ENCODE measurements around the gene TIGAR. TPM values are rescaled to one million over a fixed set of nuclear protein-coding genes. Genes with fewer than 3 reads are reported as not detected.

Gene TIGAR
- total and polyA plus RNA-seq, 2 donors (not counting 1 experiment from before 2014, with no cell fraction given) = 15.3 to 19.5 TPM

DNA sequence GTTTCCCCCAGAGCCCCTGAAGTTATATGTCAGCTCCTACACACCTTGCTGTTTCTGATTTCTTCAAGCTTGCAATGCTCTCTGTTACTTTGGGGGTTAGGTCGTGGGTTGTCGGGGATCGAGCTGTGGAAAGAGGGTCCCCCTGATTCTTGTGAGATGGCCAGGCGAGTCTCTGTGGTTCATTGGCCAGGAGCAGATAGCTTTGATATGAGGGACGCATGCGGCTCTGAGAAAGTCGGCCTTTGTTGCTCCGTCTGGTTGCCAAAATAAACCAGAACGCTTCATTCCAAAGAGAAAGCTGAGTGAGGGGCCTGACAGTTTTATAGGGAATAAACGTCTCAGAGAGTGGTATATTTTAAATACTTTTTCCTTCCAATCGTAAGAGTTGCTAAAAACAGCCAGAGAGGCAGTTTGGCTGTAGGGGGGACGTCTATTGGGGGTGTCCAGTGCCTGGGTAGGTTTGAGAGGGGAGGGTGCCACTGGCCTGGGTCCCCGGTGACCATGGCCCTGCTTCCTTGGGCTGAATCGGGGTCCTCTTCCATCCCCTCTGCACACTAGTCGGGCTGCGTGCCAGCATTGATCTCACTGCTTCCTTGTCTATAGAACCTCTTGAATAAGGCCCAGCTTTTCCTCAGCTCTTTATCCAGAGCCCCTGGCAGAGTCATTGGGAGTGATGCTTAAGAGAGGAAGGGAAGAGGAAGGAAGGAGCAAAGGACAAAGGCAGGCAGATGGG lies 28.5 kb upstream of the TIGAR start:
- Histone ChIP-seq H3K9ac (ENCODE audit: insufficient read depth, low read length) (no peak overlapping the region), H4K20me1 (ENCODE audit: control insufficient read depth, extremely low read depth, insufficient read depth, low read length) (no peaks in the 10 kb centered on the region), H3K36me3 (ENCODE audit: control insufficient read depth, insufficient read depth, low read length) (no peaks in the 10 kb centered on the region), H2AFZ (ENCODE audit: low read length) (no peak overlapping the region), H3K9me3 (ENCODE audit: control insufficient read depth, insufficient read depth, low read depth, low read length) (no peaks in the 10 kb centered on the region), H3K27ac (ENCODE audit: insufficient read depth, low read length) (no peak overlapping the region), H3K4me3 (replicated peaks in 1 of 4; ENCODE audit: control extremely low read depth in 1 of 4, insufficient read depth in 1 of 4, low read depth in 3 of 4, low read length in 4 of 4) (no peak overlapping the region), H3K27me3 (ENCODE audit: control insufficient read depth, insufficient read depth, low read length) (peaks cover 8% of the 10 kb centered on the region), H3K4me1 (ENCODE audit: control insufficient read depth, extremely low read depth, insufficient read depth, low read length) (no peaks in the 10 kb centered on the region), H3K4me2 (ENCODE audit: extremely low read depth, insufficient read depth, low read length) (no peak overlapping the region), H3K79me2 (ENCODE audit: control insufficient read depth, insufficient read depth, low read length) (no peaks in the 10 kb centered on the region)
- no peak for TF ChIP-seq EZH2 (IDR thresholded peaks at IDR 0.05; ENCODE audit: low read length, missing control alignments)
- TF ChIP-seq, protein P1, sequence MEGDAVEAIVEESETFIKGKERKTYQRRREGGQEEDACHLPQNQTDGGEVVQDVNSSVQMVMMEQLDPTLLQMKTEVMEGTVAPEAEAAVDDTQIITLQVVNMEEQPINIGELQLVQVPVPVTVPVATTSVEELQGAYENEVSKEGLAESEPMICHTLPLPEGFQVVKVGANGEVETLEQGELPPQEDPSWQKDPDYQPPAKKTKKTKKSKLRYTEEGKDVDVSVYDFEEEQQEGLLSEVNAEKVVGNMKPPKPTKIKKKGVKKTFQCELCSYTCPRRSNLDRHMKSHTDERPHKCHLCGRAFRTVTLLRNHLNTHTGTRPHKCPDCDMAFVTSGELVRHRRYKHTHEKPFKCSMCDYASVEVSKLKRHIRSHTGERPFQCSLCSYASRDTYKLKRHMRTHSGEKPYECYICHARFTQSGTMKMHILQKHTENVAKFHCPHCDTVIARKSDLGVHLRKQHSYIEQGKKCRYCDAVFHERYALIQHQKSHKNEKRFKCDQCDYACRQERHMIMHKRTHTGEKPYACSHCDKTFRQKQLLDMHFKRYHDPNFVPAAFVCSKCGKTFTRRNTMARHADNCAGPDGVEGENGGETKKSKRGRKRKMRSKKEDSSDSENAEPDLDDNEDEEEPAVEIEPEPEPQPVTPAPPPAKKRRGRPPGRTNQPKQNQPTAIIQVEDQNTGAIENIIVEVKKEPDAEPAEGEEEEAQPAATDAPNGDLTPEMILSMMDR (conservative IDR thresholded peaks at IDR 0.05 in 1 of 2, IDR thresholded peaks at IDR 0.05 in 1 of 2; ENCODE audit: low read depth in 1 of 2, low read length in 2 of 2) = no peak
- no peak for DNase-seq (ENCODE audit: low read depth in 2 of 2)

DNA sequence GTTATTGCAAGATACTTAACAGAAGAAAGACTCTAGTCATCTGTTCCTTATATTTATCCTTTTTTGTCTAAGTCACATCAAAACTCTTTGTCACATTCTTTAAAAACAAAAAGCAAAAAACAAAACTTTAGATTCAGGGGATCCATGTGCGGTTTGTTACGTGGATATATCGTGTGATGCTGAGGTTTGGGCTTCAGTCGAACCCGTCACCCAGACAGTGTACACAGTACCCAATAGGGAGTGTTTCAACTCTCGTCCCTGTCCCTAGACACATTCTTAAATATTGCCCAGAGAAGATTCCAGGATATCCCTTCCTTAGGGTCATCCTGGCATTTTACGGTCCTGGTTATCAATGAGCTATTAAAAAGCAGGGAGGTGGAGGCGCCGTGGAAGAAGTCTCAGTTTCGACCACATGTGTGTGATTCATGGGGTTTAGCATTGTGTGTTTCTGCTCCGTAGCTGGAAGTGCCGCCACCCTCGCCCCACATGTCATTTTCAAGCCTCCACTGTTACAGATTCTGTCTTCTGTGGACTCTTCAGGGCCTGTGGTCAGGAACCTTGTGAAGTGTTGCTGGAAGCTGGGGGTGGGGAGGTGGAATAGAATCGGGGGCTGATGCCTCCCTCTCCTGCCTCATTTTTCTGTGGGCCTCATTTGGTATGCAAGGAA lies 27.6 kb upstream of the TIGAR start:
- no peak overlapping the region for H3K4me2 ChIP-seq (ENCODE audit: extremely low read depth, insufficient read depth, low read length)
- H3K4me3 ChIP-seq (replicated peaks in 1 of 4; ENCODE audit: control extremely low read depth in 1 of 4, insufficient read depth in 1 of 4, low read depth in 3 of 4, low read length in 4 of 4) = no peak overlapping the region
- H3K4me1 ChIP-seq (ENCODE audit: control insufficient read depth, extremely low read depth, insufficient read depth, low read length) = no peaks in the 10 kb centered on the region
- DNase-seq (ENCODE audit: low read depth in 2 of 2) = no peak
- H3K36me3 ChIP-seq (ENCODE audit: control insufficient read depth, insufficient read depth, low read length) = no peaks in the 10 kb centered on the region
- peaks cover 8% of the 10 kb centered on the region for H3K27me3 ChIP-seq (ENCODE audit: control insufficient read depth, insufficient read depth, low read length)
- TF ChIP-seq EZH2 (IDR thresholded peaks at IDR 0.05; ENCODE audit: low read length, missing control alignments) = no peak
- TF ChIP-seq, protein P1 (conservative IDR thresholded peaks at IDR 0.05 in 1 of 2, IDR thresholded peaks at IDR 0.05 in 1 of 2; ENCODE audit: low read depth in 1 of 2, low read length in 2 of 2) = no peak
- no peaks in the 10 kb centered on the region for H4K20me1 ChIP-seq (ENCODE audit: control insufficient read depth, extremely low read depth, insufficient read depth, low read length)
- no peak overlapping the region for H3K9ac ChIP-seq (ENCODE audit: insufficient read depth, low read length)
- H2AFZ ChIP-seq (ENCODE audit: low read length) = no peak overlapping the region
- no peaks in the 10 kb centered on the region for H3K79me2 ChIP-seq (ENCODE audit: control insufficient read depth, insufficient read depth, low read length)
- H3K27ac ChIP-seq (ENCODE audit: insufficient read depth, low read length) = no peak overlapping the region
- no peaks in the 10 kb centered on the region for H3K9me3 ChIP-seq (ENCODE audit: control insufficient read depth, insufficient read depth, low read depth, low read length)

DNA sequence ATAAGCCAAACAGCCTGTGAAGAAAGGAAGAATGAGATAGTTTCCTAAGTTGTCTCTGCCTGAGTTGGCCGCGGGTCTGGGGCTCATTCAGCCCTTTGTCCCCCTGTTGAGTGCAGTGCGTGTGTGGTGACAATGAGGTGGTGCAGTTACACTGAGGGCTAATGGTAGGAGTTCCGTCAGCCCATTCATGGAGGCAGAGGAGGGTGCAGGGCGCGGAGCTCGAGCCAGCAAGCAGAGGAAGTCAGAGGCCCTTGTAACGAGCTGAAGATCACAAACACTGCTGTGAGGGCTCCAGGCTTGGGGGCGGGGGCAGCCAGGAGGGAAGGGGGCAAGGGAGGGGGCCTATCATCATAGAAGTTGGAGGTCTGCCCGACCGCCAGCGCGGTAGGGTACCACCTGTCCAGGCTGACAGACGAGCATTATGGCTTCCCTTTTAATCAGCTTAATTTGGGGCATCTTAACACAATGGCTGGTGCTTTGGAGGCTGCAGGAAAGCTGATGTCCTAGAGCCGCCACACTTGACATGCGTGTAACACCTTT lies 27.0 kb upstream of the TIGAR start:
- Histone ChIP-seq H4K20me1 (ENCODE audit: control insufficient read depth, extremely low read depth, insufficient read depth, low read length) (no peaks in the 10 kb centered on the region), H3K4me1 (ENCODE audit: control insufficient read depth, extremely low read depth, insufficient read depth, low read length) (no peaks in the 10 kb centered on the region), H3K4me2 (ENCODE audit: extremely low read depth, insufficient read depth, low read length) (no peak overlapping the region), H3K27me3 (ENCODE audit: control insufficient read depth, insufficient read depth, low read length) (peaks cover 8% of the 10 kb centered on the region), H3K79me2 (ENCODE audit: control insufficient read depth, insufficient read depth, low read length) (no peaks in the 10 kb centered on the region), H3K27ac (ENCODE audit: insufficient read depth, low read length) (no peak overlapping the region), H3K9ac (ENCODE audit: insufficient read depth, low read length) (no peak overlapping the region), H3K36me3 (ENCODE audit: control insufficient read depth, insufficient read depth, low read length) (no peaks in the 10 kb centered on the region), H3K9me3 (ENCODE audit: control insufficient read depth, insufficient read depth, low read depth, low read length) (no peaks in the 10 kb centered on the region), H2AFZ (ENCODE audit: low read length) (no peak overlapping the region), H3K4me3 (replicated peaks in 1 of 4; ENCODE audit: control extremely low read depth in 1 of 4, insufficient read depth in 1 of 4, low read depth in 3 of 4, low read length in 4 of 4) (no peak overlapping the region)
- TF ChIP-seq, protein P1 (conservative IDR thresholded peaks at IDR 0.05 in 1 of 2, IDR thresholded peaks at IDR 0.05 in 1 of 2; ENCODE audit: low read depth in 1 of 2, low read length in 2 of 2) = no peak
- no peak for TF ChIP-seq EZH2 (IDR thresholded peaks at IDR 0.05; ENCODE audit: low read length, missing control alignments)
- DNase-seq (ENCODE audit: low read depth in 2 of 2) = no peak

Measured in fibroblast of lung (primary cell).